ENCODE data around the gene TM4SF4.

Gene TM4SF4

GRCh38 chr3:149548669-149549065, 74.2 kb downstream of the TM4SF4 start:
- no peak for DNase-seq (ENCODE audit: low read depth)

- no peak for DNase-seq (ENCODE audit: low read depth)
These were observed 77.0 kb downstream of the TM4SF4 start for GRCh38 chr3:149551500-149551899.

- no peak for DNase-seq (ENCODE audit: low read depth)
These were observed 78.2 kb downstream of the TM4SF4 start for GRCh38 chr3:149552700-149553099.

Data from iris pigment epithelial cell (primary cell).